ENCODE results near the gene TXLNB. TPM values are rescaled to one million over a fixed set of nuclear protein-coding genes. Genes with fewer than 3 reads are reported as not detected.

The TXLNB gene
- total and polyA plus RNA-seq, 5 donors, result 48.7 to 136 (median 94.1) TPM

- no peaks in the 10 kb centered on the region for H3K4me1 ChIP-seq (ENCODE audit: control insufficient read depth, insufficient read depth, low read length)
- DNase-seq (no peak), ATAC-seq (no peak)
- H3K27me3 ChIP-seq (ENCODE audit: control insufficient read depth, insufficient read depth), result no peaks in the 10 kb centered on the region
- intact Hi-C loops (cut with DNase I), result no loop called here
- no peak overlapping the region for H3K4me3 ChIP-seq (ENCODE audit: low read length)
- H3K27ac ChIP-seq (ENCODE audit: low read length), result no peak overlapping the region
- 92% methylated on average over 5 of the region's 5 CpGs for WGBS
- H3K9me3 ChIP-seq (ENCODE audit: control insufficient read depth, low read length), result no peaks in the 10 kb centered on the region
Measured at GRCh38 chr6:139270249-139270648, 21.5 kb downstream of the TXLNB start.

- Histone ChIP-seq H3K4me3 (ENCODE audit: low read length) (no peak overlapping the region), H3K27ac (ENCODE audit: low read length) (no peak overlapping the region), H3K9me3 (ENCODE audit: control insufficient read depth, low read length) (no peaks in the 10 kb centered on the region), H3K27me3 (ENCODE audit: control insufficient read depth, insufficient read depth) (no peaks in the 10 kb centered on the region), H3K4me1 (ENCODE audit: control insufficient read depth, insufficient read depth, low read length) (no peaks in the 10 kb centered on the region)
- DNase-seq (no peak), ATAC-seq (no peak)
- intact Hi-C loops (cut with DNase I), result no loop called here
- 98% methylated on average over 2 of the region's 2 CpGs for WGBS
Measured at GRCh38 chr6:139265512-139266190, 26.1 kb downstream of the TXLNB start.

GRCh38 chr6:139262519-139263300 is 29.1 kb downstream of the TXLNB start:
- intact Hi-C loops (cut with DNase I), result no loop called here
- 69% methylated on average over 13 of the region's 13 CpGs for WGBS
- ATAC-seq, result no peak
- H3K9me3 ChIP-seq (ENCODE audit: control insufficient read depth, low read length), result no peaks in the 10 kb centered on the region
- no peak for DNase-seq
- no peak overlapping the region for H3K27ac ChIP-seq (ENCODE audit: low read length)
- H3K4me3 ChIP-seq (ENCODE audit: low read length), result no peak overlapping the region
- no peaks in the 10 kb centered on the region for H3K4me1 ChIP-seq (ENCODE audit: control insufficient read depth, insufficient read depth, low read length)
- no peaks in the 10 kb centered on the region for H3K27me3 ChIP-seq (ENCODE audit: control insufficient read depth, insufficient read depth)

GRCh38 chr6:139257821-139258398 is 33.9 kb downstream of the TXLNB start:
- ATAC-seq, result no peak
- H3K4me1 ChIP-seq (ENCODE audit: control insufficient read depth, insufficient read depth, low read length), result peaks cover 1% of the 10 kb centered on the region
- no peak for DNase-seq
- H3K27me3 ChIP-seq (ENCODE audit: control insufficient read depth, insufficient read depth), result no peaks in the 10 kb centered on the region
- no peaks in the 10 kb centered on the region for H3K9me3 ChIP-seq (ENCODE audit: control insufficient read depth, low read length)
- intact Hi-C loops (cut with DNase I), result no loop called here
- no peak overlapping the region for H3K27ac ChIP-seq (ENCODE audit: low read length)
- H3K4me3 ChIP-seq (ENCODE audit: low read length), result no peak overlapping the region
- WGBS, result 84% methylated on average over 5 of the region's 5 CpGs

- Histone ChIP-seq H3K4me1 (ENCODE audit: control insufficient read depth, insufficient read depth, low read length) (peaks cover 1% of the 10 kb centered on the region), H3K27me3 (ENCODE audit: control insufficient read depth, insufficient read depth) (no peaks in the 10 kb centered on the region), H3K9me3 (ENCODE audit: control insufficient read depth, low read length) (no peaks in the 10 kb centered on the region), H3K4me3 (ENCODE audit: low read length) (no peak overlapping the region), H3K27ac (ENCODE audit: low read length) (no peak overlapping the region)
- DNase-seq (no peak), ATAC-seq (no peak)
- WGBS, result 82% methylated on average over 3 of the region's 3 CpGs
- intact Hi-C loops (cut with DNase I), result no loop called here
Measured at GRCh38 chr6:139257291-139257690, 34.5 kb downstream of the TXLNB start.

- Histone ChIP-seq H3K9me3 (ENCODE audit: control insufficient read depth, low read length) (no peaks in the 10 kb centered on the region), H3K27me3 (ENCODE audit: control insufficient read depth, insufficient read depth) (no peaks in the 10 kb centered on the region), H3K27ac (ENCODE audit: low read length) (no peak overlapping the region), H3K4me1 (ENCODE audit: control insufficient read depth, insufficient read depth, low read length) (peaks cover 4% of the 10 kb centered on the region), H3K4me3 (ENCODE audit: low read length) (no peak overlapping the region)
- no peak for ATAC-seq
- DNase-seq, result no peak
- intact Hi-C loops (cut with DNase I), result no loop called here
- 47% methylated on average over 3 of the region's 3 CpGs for WGBS
Measured at GRCh38 chr6:139256087-139256486, 35.7 kb downstream of the TXLNB start.

- H3K27ac ChIP-seq (ENCODE audit: low read length), result no peak overlapping the region
- H3K4me1 ChIP-seq (ENCODE audit: control insufficient read depth, insufficient read depth, low read length), result peaks cover 7% of the 10 kb centered on the region
- H3K4me3 ChIP-seq (ENCODE audit: low read length), result no peak overlapping the region
- DNase-seq (no peak), ATAC-seq (no peak)
- WGBS, result 91% methylated on average over 2 of the region's 2 CpGs
- intact Hi-C loops (cut with DNase I), result no loop called here
- no peaks in the 10 kb centered on the region for H3K27me3 ChIP-seq (ENCODE audit: control insufficient read depth, insufficient read depth)
- H3K9me3 ChIP-seq (ENCODE audit: control insufficient read depth, low read length), result no peaks in the 10 kb centered on the region
Measured at GRCh38 chr6:139254196-139254595, 37.6 kb downstream of the TXLNB start.

- Histone ChIP-seq H3K9me3 (ENCODE audit: control insufficient read depth, low read length) (no peaks in the 10 kb centered on the region), H3K27ac (ENCODE audit: low read length) (no peak overlapping the region), H3K4me1 (ENCODE audit: control insufficient read depth, insufficient read depth, low read length) (peaks cover 7% of the 10 kb centered on the region), H3K4me3 (ENCODE audit: low read length) (no peak overlapping the region), H3K27me3 (ENCODE audit: control insufficient read depth, insufficient read depth) (no peaks in the 10 kb centered on the region)
- no peak for DNase-seq
- intact Hi-C loops (cut with DNase I), result no loop called here
- no peak for ATAC-seq
- 81% methylated on average over 2 of the region's 2 CpGs for WGBS
Measured at GRCh38 chr6:139253656-139254055, 38.1 kb downstream of the TXLNB start.

GRCh38 chr6:139251691-139252390 is 40.0 kb downstream of the TXLNB start:
- no peaks in the 10 kb centered on the region for H3K27me3 ChIP-seq (ENCODE audit: control insufficient read depth, insufficient read depth)
- WGBS, result 62% methylated on average over 4 of the region's 4 CpGs
- intact Hi-C loops (cut with DNase I), result no loop called here
- ATAC-seq (no peak), DNase-seq (no peak)
- no peaks in the 10 kb centered on the region for H3K9me3 ChIP-seq (ENCODE audit: control insufficient read depth, low read length)
- H3K4me1 ChIP-seq (ENCODE audit: control insufficient read depth, insufficient read depth, low read length), result peaks cover 6% of the 10 kb centered on the region
- H3K4me3 ChIP-seq (ENCODE audit: low read length), result no peak overlapping the region
- H3K27ac ChIP-seq (ENCODE audit: low read length), result peak overlapping the region; percentile 93

GRCh38 chr6:139251045-139251690 is 40.6 kb downstream of the TXLNB start:
- 5% methylated on average over 2 of the region's 2 CpGs for WGBS
- Histone ChIP-seq H3K9me3 (ENCODE audit: control insufficient read depth, low read length) (no peaks in the 10 kb centered on the region), H3K4me3 (ENCODE audit: low read length) (no peak overlapping the region), H3K27ac (ENCODE audit: low read length) (peak overlapping the region; percentile 93), H3K4me1 (ENCODE audit: control insufficient read depth, insufficient read depth, low read length) (peaks cover 6% of the 10 kb centered on the region), H3K27me3 (ENCODE audit: control insufficient read depth, insufficient read depth) (no peaks in the 10 kb centered on the region)
- intact Hi-C loops (cut with DNase I), result no loop called here
- DNase-seq (no peak), ATAC-seq (peak; percentile 72 to 82)
